ENCODE results near the gene ANKFN1. TPM values are rescaled to one million over a fixed set of nuclear protein-coding genes. Genes with fewer than 3 reads are reported as not detected.

Gene ANKFN1
- total RNA-seq, 1 donor from 2014 or later, result 0.75 TPM

DNA sequence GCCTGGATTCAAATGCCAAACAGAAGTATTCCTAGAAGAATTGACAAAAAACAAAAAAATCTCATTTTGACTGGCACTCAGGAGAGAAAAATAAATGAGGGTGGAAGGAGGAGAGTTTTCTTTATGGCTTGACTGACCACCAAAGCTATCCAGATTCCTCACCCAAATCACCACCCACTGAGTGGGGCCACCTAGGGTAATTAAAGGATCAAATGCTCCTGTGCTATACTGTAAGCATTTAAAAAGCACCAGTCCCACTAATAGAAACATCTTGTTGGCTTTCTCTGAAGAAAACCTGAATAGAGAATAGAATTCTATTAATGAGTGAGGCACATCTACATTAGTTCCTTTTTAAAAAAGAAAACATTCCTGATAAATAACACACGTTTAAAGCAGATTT lies 163.3 kb downstream of the ANKFN1 start:
- intact Hi-C loops (cut with DNase I), result no loop called here
- H3K36me3 ChIP-seq, result no peaks in the 10 kb centered on the region
- no peaks in the 10 kb centered on the region for H3K9me3 ChIP-seq
- DNase-seq, result no peak
- no peak for ATAC-seq
- no peak overlapping the region for H3K4me3 ChIP-seq
- H3K4me1 ChIP-seq, result no peaks in the 10 kb centered on the region
- H3K27ac ChIP-seq, result no peak overlapping the region
- H3K27me3 ChIP-seq, result no peaks in the 10 kb centered on the region
- TF ChIP-seq, protein P1, sequence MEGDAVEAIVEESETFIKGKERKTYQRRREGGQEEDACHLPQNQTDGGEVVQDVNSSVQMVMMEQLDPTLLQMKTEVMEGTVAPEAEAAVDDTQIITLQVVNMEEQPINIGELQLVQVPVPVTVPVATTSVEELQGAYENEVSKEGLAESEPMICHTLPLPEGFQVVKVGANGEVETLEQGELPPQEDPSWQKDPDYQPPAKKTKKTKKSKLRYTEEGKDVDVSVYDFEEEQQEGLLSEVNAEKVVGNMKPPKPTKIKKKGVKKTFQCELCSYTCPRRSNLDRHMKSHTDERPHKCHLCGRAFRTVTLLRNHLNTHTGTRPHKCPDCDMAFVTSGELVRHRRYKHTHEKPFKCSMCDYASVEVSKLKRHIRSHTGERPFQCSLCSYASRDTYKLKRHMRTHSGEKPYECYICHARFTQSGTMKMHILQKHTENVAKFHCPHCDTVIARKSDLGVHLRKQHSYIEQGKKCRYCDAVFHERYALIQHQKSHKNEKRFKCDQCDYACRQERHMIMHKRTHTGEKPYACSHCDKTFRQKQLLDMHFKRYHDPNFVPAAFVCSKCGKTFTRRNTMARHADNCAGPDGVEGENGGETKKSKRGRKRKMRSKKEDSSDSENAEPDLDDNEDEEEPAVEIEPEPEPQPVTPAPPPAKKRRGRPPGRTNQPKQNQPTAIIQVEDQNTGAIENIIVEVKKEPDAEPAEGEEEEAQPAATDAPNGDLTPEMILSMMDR (IDR thresholded peaks at IDR 0.05), result no peak

DNA sequence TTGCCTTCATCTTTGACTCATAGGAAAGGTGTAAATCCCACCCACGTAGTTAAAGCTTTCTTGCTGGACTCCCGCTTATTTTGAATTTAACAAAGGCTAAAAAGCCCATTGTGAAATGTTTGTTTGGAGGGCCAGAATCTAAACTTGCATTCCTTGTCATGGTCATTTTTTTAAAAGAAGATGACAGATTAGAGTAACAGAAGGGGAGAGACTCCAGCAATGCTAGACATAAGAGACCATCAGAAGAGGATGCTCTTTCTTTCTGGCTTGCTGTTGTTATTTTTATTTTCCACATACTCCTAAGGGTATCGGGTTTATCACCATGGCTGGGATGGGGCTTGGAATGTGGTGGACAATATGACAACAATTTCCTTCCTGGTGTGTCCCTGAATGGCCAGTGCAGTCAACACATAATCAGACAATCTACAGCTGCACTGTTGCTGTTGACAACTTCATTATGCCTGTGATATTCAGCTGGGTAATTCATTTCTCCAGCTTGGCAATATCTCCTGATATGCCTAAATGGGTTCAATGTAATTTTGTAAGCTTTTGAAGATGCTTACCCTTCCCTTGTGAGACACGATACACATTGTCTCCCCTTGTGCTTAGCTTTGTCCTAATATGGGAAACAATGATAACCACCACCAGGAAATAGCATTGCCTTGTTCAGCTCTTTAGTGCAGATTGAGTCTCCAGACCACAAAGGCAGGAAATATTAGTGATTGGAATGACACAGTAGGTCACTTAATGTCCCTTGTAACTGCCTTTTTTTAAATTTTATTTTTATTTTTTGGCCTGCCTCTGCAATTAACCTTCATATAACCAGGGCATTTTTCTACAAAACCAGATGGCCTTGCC lies 164.3 kb downstream of the ANKFN1 start:
- intact Hi-C loops (cut with DNase I), result no loop called here
- TF ChIP-seq, protein P1 (IDR thresholded peaks at IDR 0.05), result no peak

DNA sequence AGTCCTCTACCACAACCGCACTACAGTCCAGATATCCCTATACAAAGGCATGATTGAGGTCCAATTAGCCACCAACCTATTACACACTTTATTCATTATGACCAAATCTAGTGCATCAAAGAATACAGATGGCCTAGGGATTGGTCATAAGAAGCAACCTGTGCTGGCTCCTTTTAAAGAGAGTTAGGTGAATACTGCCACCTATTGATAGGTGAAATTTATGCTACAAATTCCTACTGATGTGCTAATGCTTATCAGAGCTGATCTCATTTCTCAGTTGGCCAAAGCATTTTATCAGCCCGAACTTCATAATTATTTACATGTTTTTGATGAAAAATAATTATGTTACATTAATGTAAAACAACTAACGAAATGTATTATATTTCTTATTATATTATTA lies 166.3 kb downstream of the ANKFN1 start:
- Histone ChIP-seq H3K4me1 (peaks cover 6% of the 10 kb centered on the region), H3K9me3 (no peaks in the 10 kb centered on the region), H3K4me3 (no peak overlapping the region), H3K27me3 (no peaks in the 10 kb centered on the region), H3K27ac (no peak overlapping the region), H3K36me3 (no peaks in the 10 kb centered on the region)
- intact Hi-C loops (cut with DNase I), result no loop called here
- TF ChIP-seq, protein P1 (IDR thresholded peaks at IDR 0.05), result peak; percentile 57
- no peak for DNase-seq
- peak; percentile 87 for ATAC-seq

More for the DNA sequence above, 164.3 kb downstream of the ANKFN1 start:
- Histone ChIP-seq H3K4me1 (peaks cover 1% of the 10 kb centered on the region), H3K36me3 (no peaks in the 10 kb centered on the region), H3K27ac (no peak overlapping the region), H3K4me3 (no peak overlapping the region), H3K27me3 (no peaks in the 10 kb centered on the region), H3K9me3 (no peaks in the 10 kb centered on the region)
- no peak for ATAC-seq
- no peak for DNase-seq

DNA sequence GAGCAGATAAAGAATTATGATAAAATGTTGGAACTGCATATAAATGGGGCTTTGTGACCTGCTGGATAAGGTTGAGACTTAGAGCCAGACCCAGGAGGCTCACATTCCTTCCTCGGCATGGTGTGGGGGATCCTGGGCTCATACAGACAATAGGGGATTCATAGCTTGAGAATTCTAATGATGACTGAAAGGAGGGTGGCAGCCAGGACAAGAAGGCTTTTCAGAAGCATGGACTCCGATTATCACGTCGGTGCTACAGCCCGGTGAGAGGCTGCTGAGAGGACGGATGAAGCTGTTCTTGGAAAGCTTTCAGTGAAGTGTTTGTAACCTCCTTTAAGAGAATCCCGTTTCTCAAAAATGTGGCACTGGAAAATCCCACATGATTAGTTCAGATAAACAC lies 167.2 kb downstream of the ANKFN1 start:
- DNase-seq, result no peak
- no peaks in the 10 kb centered on the region for H3K27me3 ChIP-seq
- intact Hi-C loops (cut with DNase I), result no loop called here
- no peak overlapping the region for H3K27ac ChIP-seq
- H3K4me1 ChIP-seq, result peaks cover 6% of the 10 kb centered on the region
- H3K9me3 ChIP-seq, result no peaks in the 10 kb centered on the region
- no peak for ATAC-seq
- no peaks in the 10 kb centered on the region for H3K36me3 ChIP-seq
- no peak overlapping the region for H3K4me3 ChIP-seq
- TF ChIP-seq, protein P1 (IDR thresholded peaks at IDR 0.05), result no peak

DNA sequence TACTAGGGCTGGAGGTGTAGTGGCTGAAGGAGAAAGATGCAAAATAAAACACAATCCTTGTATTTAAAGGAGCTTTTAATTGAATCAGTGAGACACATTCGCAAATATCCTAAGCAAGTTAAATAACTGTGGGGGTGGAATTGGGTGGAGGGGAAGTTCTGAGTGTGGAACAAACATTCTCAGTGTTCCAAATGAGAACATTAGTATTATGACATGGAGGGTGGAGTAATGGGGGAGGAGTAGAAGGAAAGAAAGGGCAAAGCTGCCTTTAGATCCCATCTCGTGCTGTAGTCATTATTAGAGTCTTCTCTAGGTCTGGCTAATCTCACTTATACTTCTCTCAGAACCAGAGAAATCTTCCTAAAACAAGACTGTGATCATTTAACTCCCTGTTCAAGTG lies 169.7 kb downstream of the ANKFN1 start:
- Histone ChIP-seq H3K27ac (no peak overlapping the region), H3K36me3 (no peaks in the 10 kb centered on the region), H3K27me3 (no peaks in the 10 kb centered on the region), H3K4me1 (peaks cover 6% of the 10 kb centered on the region), H3K9me3 (no peaks in the 10 kb centered on the region), H3K4me3 (no peak overlapping the region)
- intact Hi-C loops (cut with DNase I), result no loop called here
- ATAC-seq, result peak; percentile 76
- no peak for DNase-seq
- TF ChIP-seq, protein P1 (IDR thresholded peaks at IDR 0.05), result no peak
